Esophagus (tissue), 2 donors: ENCODE measurements around the gene SOS2. TPM values are rescaled to one million over a fixed set of nuclear protein-coding genes. Genes with fewer than 3 reads are reported as not detected.

ENCODE experiments used
- H3K27ac ChIP-seq, 2 donors: one replicate each; pipeline ENCODE4 v1.5.1; 2013; ENCODE audit warnings: low read depth in 2 of 2, mild to moderate bottlenecking in 2 of 2, inconsistent platforms in 1 of 2, low read length in 1 of 2, moderate library complexity in 1 of 2
- H3K27me3 ChIP-seq, 2 donors: one replicate each; pipeline ENCODE4 v1.6.1; 2013; ENCODE audit warnings: low read length in 2 of 2, control low read depth in 1 of 2, mild to moderate bottlenecking in 1 of 2; ENCODE audit not compliant: insufficient read depth in 2 of 2, control insufficient read depth in 1 of 2
- H3K36me3 ChIP-seq, 2 donors: one replicate each; pipeline ENCODE4 v1.6.1; 2013; ENCODE audit warnings: low read length in 1 of 2; ENCODE audit not compliant: control insufficient read depth in 2 of 2, insufficient read depth in 2 of 2
- H3K4me1 ChIP-seq, 2 donors: one replicate each; pipeline ENCODE4 v1.6.1; 2013; ENCODE audit warnings: low read length in 1 of 2; ENCODE audit not compliant: control insufficient read depth in 2 of 2, insufficient read depth in 2 of 2
- H3K4me3 ChIP-seq, 2 donors: one replicate each; pipeline ENCODE4 v1.5.1; 2013; ENCODE audit warnings: low read length in 2 of 2, mild to moderate bottlenecking in 2 of 2, low read depth in 1 of 2, moderate library complexity in 1 of 2
- H3K9me3 ChIP-seq, 2 donors: one replicate each; pipeline ENCODE4 v1.6.1; 2013; ENCODE audit warnings: mild to moderate bottlenecking in 2 of 2, low read depth in 1 of 2, low read length in 1 of 2, moderate library complexity in 1 of 2; ENCODE audit not compliant: control insufficient read depth in 2 of 2, insufficient read depth in 1 of 2
- WGBS, 2 donors: extraction: QIAGEN DNeasy Blood & Tissue Kit; methylation state at CpG; one replicate each; pipeline ENCODE4 v1.1.7; 2013; 5-methylcytosine and 5-hydroxymethylcytosine counted together
- polyA plus RNA-seq, 2 donors: library from polyadenylated mRNA; stranded (reverse); fragments of 200-250 nt; gene quantifications; one replicate each; pipeline ENCODE4 v1.2.3, GENCODE V29; 2013
- donor health status: healthy with polysubstance abuse.
- donor health status: Bipolar disorder and iron deficiency.

SOS2 gene
- polyA plus RNA-seq, 2 donors, result 6.4 to 6.8 TPM

GRCh38 chr14:50092006-50092555, 139.3 kb downstream of the SOS2 start:
- 86 to 92% methylated on average over 6 of the region's 6 CpGs for WGBS, 2 donors
- H3K9me3 ChIP-seq, result no peaks in the 10 kb centered on the region
- no peaks in the 10 kb centered on the region for H3K36me3 ChIP-seq
- H3K4me3 ChIP-seq, result no peak overlapping the region
- no peaks in the 10 kb centered on the region for H3K27me3 ChIP-seq
- no peak overlapping the region for H3K27ac ChIP-seq
- H3K4me1 ChIP-seq, result peaks cover 0 to 2% of the 10 kb centered on the region in 2 donors

DNA sequence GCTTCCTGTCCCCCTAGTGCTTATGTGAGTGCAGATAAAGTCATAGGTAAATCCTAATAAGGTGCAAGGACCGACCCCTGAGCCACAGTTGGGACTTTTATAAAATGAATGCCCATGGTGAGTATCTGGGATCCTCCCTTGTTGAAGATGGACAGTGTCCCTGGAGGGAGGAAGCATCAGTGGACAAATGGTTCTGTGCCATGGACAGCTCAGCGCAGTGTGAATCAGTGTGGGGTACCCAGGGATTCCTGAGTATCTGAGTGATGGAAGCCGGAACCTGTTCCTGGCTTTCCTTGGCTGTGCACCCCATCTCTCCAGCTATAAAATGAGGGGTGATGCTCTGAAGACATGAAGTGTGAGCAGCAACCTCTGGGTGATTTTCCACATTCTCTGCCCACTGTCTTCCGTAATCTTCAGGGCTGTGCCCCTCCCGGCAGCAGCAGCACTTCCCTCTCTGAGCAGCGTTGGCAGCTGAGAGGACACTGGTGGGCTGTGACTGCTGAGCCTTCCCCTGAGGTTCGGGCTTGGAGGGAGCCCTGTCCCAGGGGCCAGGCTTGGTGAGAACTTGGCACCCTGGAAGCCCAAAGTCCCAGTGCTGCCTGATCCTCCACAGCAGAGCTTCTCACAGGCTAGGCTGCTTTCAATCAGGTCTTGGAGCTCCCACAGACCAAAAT, 140.0 kb downstream of the SOS2 start:
- Histone ChIP-seq H3K9me3 (no peaks in the 10 kb centered on the region), H3K36me3 (no peaks in the 10 kb centered on the region), H3K27me3 (no peaks in the 10 kb centered on the region), H3K4me3 (no peak overlapping the region), H3K4me1 (peaks cover 0 to 2% of the 10 kb centered on the region in 2 donors), H3K27ac (no peak overlapping the region)
- 88 to 89% methylated on average over 7 of the region's 7 CpGs for WGBS, 2 donors

DNA sequence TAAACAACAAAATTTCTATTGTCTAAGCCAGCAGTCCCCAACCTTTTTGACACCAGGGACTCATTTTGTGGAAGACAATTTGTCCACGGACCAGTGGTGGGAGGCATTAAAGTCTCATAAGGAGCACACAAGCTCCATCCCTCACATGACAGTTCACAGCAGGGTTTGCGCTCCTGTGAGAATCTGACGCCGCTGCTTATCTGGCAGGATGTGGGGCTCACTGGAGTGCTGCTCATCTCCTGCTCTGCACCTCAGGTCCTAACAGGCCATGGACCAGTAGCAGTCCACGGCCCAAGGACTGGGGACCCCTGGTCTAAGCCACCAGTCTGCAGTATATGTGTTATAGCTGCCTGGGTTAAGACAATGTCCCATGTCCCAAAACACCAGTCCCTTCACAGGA, 142.2 kb downstream of the SOS2 start:
- Histone ChIP-seq H3K36me3 (no peaks in the 10 kb centered on the region), H3K27ac (no peak overlapping the region), H3K9me3 (no peaks in the 10 kb centered on the region), H3K4me3 (no peak overlapping the region), H3K27me3 (no peaks in the 10 kb centered on the region), H3K4me1 (peaks cover 0 to 2% of the 10 kb centered on the region in 2 donors)
- 89 to 94% methylated on average over 5 of the region's 5 CpGs for WGBS, 2 donors

DNA sequence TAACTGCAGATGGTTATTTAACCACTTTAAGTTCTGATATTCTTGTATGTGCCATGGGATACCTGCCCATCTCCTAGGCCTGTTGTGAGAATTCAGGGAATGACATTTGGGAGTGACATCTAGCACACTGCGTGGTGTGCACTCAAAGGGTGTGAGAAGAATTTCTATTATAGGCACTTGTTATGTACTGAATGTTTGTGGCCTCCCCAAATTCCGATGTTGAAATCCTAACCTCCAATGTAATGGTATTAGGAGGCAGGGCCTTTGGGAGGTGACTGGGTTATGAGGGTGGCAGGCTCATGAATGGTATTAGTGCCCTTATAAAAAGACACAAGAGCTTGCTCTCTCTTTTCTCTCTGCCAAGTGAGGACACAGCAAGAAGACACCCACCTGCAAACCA, 142.6 kb downstream of the SOS2 start:
- Histone ChIP-seq H3K9me3 (no peaks in the 10 kb centered on the region), H3K36me3 (no peaks in the 10 kb centered on the region), H3K27me3 (no peaks in the 10 kb centered on the region), H3K4me1 (no peaks in the 10 kb centered on the region), H3K4me3 (no peak overlapping the region), H3K27ac (no peak overlapping the region)
- WGBS, 2 donors, result 74 to 80% methylated on average over 2 of the region's 2 CpGs

DNA sequence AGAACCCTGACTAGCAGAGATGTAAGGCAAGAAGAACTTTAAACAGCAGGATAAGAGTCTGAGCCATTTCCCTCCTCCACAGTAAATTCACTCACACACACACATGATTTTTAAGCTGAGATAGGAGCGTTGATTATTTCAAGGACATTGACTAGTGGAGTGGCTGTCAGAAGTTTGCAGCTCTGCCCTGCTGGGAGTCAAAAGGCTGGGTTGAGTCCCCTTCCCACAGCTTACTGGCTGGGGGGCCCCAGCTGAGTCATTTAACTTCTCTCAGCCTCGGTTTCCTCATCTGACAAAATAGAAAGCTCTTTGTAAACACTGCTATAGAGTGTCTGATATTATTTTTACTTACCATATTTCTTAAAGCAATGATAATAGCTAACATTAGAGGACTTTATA, 143.3 kb downstream of the SOS2 start:
- no peaks in the 10 kb centered on the region for H3K27me3 ChIP-seq
- H3K27ac ChIP-seq, result no peak overlapping the region
- no peaks in the 10 kb centered on the region for H3K36me3 ChIP-seq
- no peaks in the 10 kb centered on the region for H3K4me1 ChIP-seq
- WGBS, 2 donors, result 62 to 87% methylated on average over 2 of the region's 2 CpGs
- no peaks in the 10 kb centered on the region for H3K9me3 ChIP-seq
- H3K4me3 ChIP-seq, result no peak overlapping the region

- Histone ChIP-seq H3K27ac (no peak overlapping the region), H3K27me3 (no peaks in the 10 kb centered on the region), H3K36me3 (no peaks in the 10 kb centered on the region), H3K9me3 (no peaks in the 10 kb centered on the region), H3K4me1 (no peaks in the 10 kb centered on the region), H3K4me3 (no peak overlapping the region)
- 68 to 69% methylated on average over 1 of the region's 1 CpG for WGBS, 2 donors
Measured at GRCh38 chr14:50087341-50088116, 143.8 kb downstream of the SOS2 start.

DNA sequence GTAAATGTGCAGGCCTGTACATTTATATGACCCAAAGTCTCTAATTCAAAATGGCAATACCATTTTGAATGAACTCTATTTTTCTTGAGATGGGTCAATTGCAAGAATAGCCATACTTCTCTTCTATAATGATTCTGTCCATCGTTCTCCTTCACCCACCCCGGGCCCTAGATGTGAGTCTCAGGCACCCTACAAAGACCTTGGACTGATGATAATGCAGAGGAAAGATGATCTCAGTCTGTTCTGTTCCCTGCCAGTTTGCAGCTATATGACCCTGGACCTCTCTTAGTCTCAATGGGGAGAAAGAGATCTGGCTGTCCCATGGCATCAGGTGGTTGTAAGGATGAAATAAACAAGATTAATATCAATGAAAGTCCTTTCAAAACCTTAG, 145.1 kb downstream of the SOS2 start:
- Histone ChIP-seq H3K9me3 (no peaks in the 10 kb centered on the region), H3K36me3 (no peaks in the 10 kb centered on the region), H3K4me1 (no peaks in the 10 kb centered on the region), H3K27ac (no peak overlapping the region), H3K4me3 (no peak overlapping the region), H3K27me3 (no peaks in the 10 kb centered on the region)
- WGBS, 2 donors, result 90 to 92% methylated on average over 2 of the region's 2 CpGs

- Histone ChIP-seq H3K4me1 (no peaks in the 10 kb centered on the region), H3K27me3 (no peaks in the 10 kb centered on the region), H3K4me3 (no peak overlapping the region), H3K9me3 (no peaks in the 10 kb centered on the region), H3K27ac (peak overlapping the region in 1 of 2 donors; percentile 50), H3K36me3 (no peaks in the 10 kb centered on the region)
- WGBS, 2 donors, result 73 to 78% methylated on average over 10 of the region's 10 CpGs
Measured at GRCh38 chr14:50085570-50086320, 145.6 kb downstream of the SOS2 start.

DNA sequence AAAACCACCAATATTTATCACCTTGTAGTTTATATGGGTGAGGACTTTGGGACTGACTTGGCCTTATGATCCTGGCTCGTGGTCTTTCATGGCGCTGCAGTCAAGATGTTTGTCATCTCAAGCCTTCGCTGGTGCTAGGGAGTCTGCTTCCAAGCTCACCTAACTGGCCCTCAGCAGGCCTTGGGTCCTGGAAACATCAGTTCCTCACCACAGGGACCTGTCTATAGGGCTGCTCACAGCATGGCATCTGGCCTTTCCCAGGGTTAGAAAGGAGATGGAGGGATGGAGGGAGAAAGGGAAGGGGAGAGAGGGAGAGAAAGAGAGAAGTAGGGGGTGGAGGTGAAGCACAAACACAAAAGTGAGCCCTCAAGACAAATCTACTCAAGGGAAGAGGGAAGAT, 146.7 kb downstream of the SOS2 start:
- Histone ChIP-seq H3K4me1 (no peaks in the 10 kb centered on the region), H3K4me3 (no peak overlapping the region), H3K27me3 (no peaks in the 10 kb centered on the region), H3K27ac (no peak overlapping the region), H3K9me3 (no peaks in the 10 kb centered on the region), H3K36me3 (no peaks in the 10 kb centered on the region)
- WGBS, 2 donors, result 90 to 94% methylated on average over 3 of the region's 3 CpGs
